Measurements from ENCODE around the gene MRPL20. TPM values are rescaled to one million over a fixed set of nuclear protein-coding genes. Genes with fewer than 3 reads are reported as not detected.
A peak's percentile ranks its signal among the peaks of the same experiment; 100 is the strongest.

MRPL20 gene
- total and polyA plus RNA-seq, 9 of the 15 experiments (the other 6 are each of a cell fraction or from before 2014, with no cell fraction given): 180 to 671 (median 229) TPM

- TF ChIP-seq CREB3 (tag; conservative IDR thresholded peaks at IDR 0.05; ENCODE audit: low read depth): no peak
- peak; percentile 83 for TF ChIP-seq KDM5B (IDR thresholded peaks at IDR 0.05; ENCODE audit: insufficient replicate concordance, low read depth, low read length)
- no peak for TF ChIP-seq TRIM25 (IDR thresholded peaks at IDR 0.05; ENCODE audit: borderline replicate concordance)
- 0 out of 4 replicates have a peak, but pooled peaks of 1 of the 2 experiments have one; percentile 9 for TF ChIP-seq MLX (CRISPR knock-in tag; conservative IDR thresholded peaks at IDR 0.05)
- TF ChIP-seq RBFOX2 (IDR thresholded peaks at IDR 0.05; ENCODE audit: low read depth, low read length): peak; percentile 98
- TF ChIP-seq YBX1 (IDR thresholded peaks at IDR 0.05): no peak
- peak; percentile 91; the same call in 1 of the 2 replicates for TF ChIP-seq ATF6 (CRISPR knock-in tag; IDR thresholded peaks at IDR 0.05)
- TF ChIP-seq DLX4 (CRISPR knock-in tag; IDR thresholded peaks at IDR 0.05): no peak
- peak; percentile 75 for TF ChIP-seq ZNF143 (CRISPR knock-in tag; IDR thresholded peaks at IDR 0.05)
- TF ChIP-seq ARID3A (IDR thresholded peaks at IDR 0.05; ENCODE audit: borderline replicate concordance, low read depth, low read length): no peak; the same call in 1 of the 2 replicates
- TF ChIP-seq BRD4 (IDR thresholded peaks at IDR 0.05): peak; percentile 63; the same call in 1 of the 2 replicates
- TF ChIP-seq C11orf30 (IDR thresholded peaks at IDR 0.05; ENCODE audit: low read depth): peak; percentile 97
- TF ChIP-seq SUPT5H (IDR thresholded peaks at IDR 0.05): peak; percentile 93
- TF ChIP-seq CGGBP1 (CRISPR knock-in tag; IDR thresholded peaks at IDR 0.05): peak; percentile 31; the same call in 1 of the 2 replicates
- TF ChIP-seq NFXL1 (CRISPR knock-in tag; IDR thresholded peaks at IDR 0.05): no peak
- no peak for TF ChIP-seq ZFP30 (CRISPR knock-in tag; IDR thresholded peaks at IDR 0.05; ENCODE audit: borderline replicate concordance)
- TF ChIP-seq DEAF1 (CRISPR knock-in tag; IDR thresholded peaks at IDR 0.05): no peak
Observed at GRCh38 chr1:1399187-1399871, 7.8 kb downstream of the MRPL20 start, which contains the start of gene CCNL2 (continued).
